Epithelial cell of proximal tubule (primary cell): ENCODE measurements around the gene DBT. TPM values are rescaled to one million over a fixed set of nuclear protein-coding genes. Genes with fewer than 3 reads are reported as not detected.
"Not testable (repeated sequence)": the region's sequence is repeated elsewhere in the genome, so short reads cannot be mapped to it uniquely, and the experiment has no call there.

ENCODE experiments used
- DNase-seq: peaks from one replicate; pipeline ENCODE4 v3.0.0-alpha.2; 2011; ENCODE audit warnings: low read depth
- H3K4me3 ChIP-seq: 2 replicates; pipeline ENCODE4 v1.5.1; 2011; ENCODE audit warnings: low read depth, mild to moderate bottlenecking, low read length
- CTCF ChIP-seq: conservative IDR thresholded peaks from 2 replicates; pipeline ENCODE4 v1.5.1; 2012; ENCODE audit warnings: low read depth, mild to moderate bottlenecking, low read length
- total RNA-seq: library from RNA; depleted of rRNA; stranded (reverse); fragments of >200 nt; gene quantifications from 2 replicates; pipeline ENCODE4 v1.2.3, GENCODE V29; 2015

DBT gene
- total RNA-seq, 1 donor from 2014 or later, result 3.6 TPM

DNA sequence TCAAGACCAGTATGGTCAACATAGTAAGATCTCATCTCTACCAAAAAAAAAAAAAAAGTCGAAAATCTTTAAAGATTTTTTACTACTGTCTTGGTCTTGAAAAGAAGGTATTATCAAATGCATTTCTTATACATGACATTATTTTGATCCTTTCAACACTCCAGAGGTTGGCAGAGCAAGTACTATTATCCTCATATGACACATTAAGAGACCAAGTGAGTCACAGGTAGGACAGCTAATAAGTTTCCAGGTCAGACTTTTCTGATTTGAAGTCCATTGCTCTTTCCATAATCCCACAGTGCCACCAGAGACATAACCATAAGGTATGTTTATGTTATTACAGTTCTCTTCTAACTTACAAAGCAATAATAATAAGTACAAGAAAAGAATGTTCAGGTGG, 15.2 kb downstream of the DBT start:
- no peak overlapping the region for H3K4me3 ChIP-seq
- no peak for DNase-seq

GRCh38 chr1:100233566-100233965, 16.1 kb downstream of the DBT start:
- DNase-seq, H3K4me3 ChIP-seq: not testable (repeated sequence)

More for the DNA sequence above, 15.2 kb downstream of the DBT start:
- no peak for TF ChIP-seq CTCF

DNA sequence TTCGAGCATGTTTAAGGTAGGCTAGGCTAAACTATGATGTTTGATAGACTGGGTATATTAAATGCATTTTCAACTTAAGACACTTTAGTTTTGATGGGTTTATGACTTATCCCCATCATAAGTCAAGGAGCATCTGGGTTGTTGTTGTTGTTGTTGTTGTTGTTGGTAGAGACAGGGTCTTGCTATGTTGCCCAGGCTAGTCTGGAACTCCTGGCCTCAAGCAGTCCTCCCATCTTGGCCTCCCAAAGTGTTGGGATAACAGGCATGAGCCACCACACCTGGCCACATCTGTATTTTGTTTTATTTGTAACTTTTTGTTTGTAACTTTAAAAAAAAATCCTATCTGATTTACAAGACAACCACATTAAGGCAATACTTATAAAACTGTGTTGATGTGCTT, 17.5 kb downstream of the DBT start:
- no peak for DNase-seq
- no peak overlapping the region for H3K4me3 ChIP-seq
- no peak for TF ChIP-seq CTCF

DNA sequence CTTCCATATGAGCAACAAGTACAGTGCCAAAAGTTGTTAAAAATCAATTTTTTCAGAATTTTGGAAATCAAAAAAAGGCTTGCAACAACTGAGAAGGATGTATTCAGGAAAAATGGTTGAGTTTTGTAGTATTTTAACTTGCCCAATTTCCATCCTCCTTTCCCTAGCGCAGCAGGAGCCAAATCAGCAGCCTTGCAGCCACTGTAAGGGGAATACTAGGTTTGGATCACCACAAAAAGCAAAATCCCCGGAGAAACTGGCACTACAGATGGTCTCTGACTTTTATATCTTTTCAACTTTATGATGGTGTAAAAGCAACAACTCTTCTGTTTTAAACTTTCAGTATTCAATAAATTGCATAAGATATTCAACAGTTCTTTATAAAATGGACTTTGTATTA, 17.9 kb downstream of the DBT start:
- H3K4me3 ChIP-seq, result no peak overlapping the region
- no peak for DNase-seq
- no peak for TF ChIP-seq CTCF

DNA sequence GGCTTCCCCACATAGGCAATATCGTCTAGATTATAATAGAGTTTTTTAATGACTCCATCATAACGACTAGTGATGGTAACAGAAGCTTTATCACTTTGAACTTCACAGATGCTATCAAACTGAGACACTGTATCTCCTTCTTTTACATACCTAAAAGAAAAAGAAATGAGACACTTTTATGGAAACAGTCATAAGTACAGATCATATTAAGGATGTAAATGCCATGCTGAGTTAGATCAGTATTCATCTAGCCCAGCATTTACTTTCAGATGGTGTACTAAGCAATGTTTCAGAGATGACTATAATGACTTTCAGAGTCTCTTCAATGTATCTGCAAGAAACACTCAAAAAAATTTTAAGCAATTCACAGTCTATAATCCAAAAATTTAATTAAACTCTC, 18.9 kb downstream of the DBT start:
- no peak for TF ChIP-seq CTCF
- H3K4me3 ChIP-seq, result no peak overlapping the region
- DNase-seq, result no peak

DNA sequence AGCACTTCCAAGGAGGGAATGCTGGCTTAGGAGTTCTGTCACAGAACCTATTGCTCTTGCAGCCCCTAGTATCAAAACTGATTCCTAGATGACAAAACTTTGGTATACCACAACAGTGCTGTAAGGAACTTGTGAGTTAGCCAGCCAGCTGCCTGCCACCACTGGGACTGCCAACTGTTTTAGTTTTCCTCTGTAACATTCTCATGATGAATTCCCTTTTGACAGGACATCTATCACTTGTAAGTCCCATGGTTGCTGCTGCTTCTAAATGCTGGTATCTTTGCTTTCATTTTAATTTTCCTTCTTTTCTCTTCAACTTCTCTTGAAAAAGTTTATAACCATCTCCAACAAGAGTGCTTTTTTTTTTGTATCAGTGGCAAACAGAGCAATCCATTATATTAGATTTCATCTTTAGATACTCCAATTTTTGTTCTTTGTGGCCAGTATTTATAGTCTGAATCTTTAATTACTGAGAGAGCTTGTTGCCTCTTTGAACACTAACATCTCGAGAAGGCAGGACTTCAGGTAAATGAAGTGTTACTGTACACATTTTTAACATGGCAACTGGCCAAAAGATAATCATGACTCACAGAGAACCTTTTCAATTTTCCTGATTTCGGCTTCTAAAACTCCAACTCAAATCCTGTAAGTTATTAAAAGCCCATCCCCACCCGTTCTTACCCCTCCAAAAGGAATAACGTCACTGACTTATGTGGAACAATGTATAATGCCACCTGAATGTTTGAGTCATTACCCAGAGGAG, 19.8 kb downstream of the DBT start:
- no peak for DNase-seq
- no peak for TF ChIP-seq CTCF
- H3K4me3 ChIP-seq, result no peak overlapping the region

DNA sequence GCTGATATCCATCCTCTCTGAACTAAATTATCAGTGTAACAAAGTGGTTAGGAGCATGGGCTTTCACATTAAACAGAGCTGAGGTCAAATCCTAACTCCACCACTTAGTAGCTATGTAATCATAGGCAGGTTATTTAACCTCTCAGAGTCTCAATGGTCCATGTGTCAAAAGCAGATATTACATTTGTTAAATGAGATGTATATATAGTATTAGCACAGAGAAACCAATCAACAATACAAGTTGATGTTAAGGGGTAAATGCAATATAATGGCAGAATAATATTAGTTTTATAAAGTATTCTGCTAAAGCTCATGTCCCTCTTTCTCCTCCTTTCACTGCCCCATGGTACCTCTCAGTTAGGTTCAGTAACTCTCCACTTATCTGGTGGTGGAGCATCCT, 27.2 kb downstream of the DBT start:
- TF ChIP-seq CTCF, result no peak
- no peak for DNase-seq
- H3K4me3 ChIP-seq, result no peak overlapping the region
